ENCODE results near the gene P2RY8.
"Not testable (repeated sequence)": the region's sequence is repeated elsewhere in the genome, so short reads cannot be mapped to it uniquely, and the experiment has no call there.

P2RY8 gene

DNA sequence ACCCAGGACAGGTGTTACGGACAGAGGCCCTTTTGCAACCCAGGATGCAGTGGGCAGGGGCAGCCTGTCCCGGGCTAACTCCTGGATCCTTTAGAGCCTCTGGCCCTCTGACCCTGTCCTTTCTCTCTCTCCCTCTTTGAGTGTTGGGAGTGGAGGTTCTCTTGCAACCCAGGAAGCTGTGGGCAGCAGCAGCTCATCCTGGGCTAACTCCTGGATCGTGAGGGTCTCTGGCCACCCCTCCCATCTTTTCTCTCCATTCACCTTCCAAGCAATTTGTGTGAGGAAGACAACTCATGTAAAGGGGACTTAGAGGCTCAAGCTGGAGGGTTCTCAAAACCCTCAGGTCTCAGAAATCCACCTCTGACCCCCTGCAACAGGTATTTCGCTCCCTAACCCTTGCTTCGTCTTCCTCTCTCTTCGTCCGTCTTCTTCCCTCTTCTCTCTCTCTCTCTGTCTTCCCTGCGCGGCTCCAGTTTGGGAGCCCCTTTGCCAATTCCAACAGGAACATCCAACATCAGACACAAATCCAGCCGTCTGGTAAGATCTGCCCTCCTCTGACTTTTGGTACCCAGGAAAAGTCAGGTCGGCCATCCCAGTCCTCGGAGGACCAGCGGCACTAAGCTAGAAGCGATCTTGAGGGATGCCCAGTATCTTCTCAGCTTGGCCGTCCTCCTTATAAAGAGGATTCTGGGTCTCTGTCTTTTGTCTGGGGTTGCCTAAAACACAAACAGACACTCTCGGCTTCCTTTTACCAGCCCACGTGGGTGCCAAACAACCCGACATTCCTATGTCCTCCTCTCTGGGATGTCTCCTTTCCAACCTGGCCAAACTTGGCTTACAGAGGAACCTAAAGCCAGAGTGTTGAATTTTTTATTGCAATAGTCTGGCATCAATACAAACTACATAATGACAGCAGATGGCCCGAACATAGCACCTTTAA is 92.2 kb downstream of the P2RY8 start:
- no peak for DNase-seq (ENCODE audit: low spot score)

- no peak for DNase-seq (ENCODE audit: low spot score)
Measured at GRCh38 chrX:1443496-1444075, 93.4 kb downstream of the P2RY8 start.

- DNase-seq (ENCODE audit: low spot score), result no peak
Measured at GRCh38 chrX:1442724-1443367, 94.1 kb downstream of the P2RY8 start.

GRCh38 chrX:1442016-1442665 is 94.8 kb downstream of the P2RY8 start:
- DNase-seq (ENCODE audit: low spot score), result no peak

- no peak for DNase-seq (ENCODE audit: low spot score)
Measured at GRCh38 chrX:1440506-1440905, 96.5 kb downstream of the P2RY8 start.

- DNase-seq (ENCODE audit: low spot score), result no peak
Measured at GRCh38 chrX:1435241-1435895, 101.6 kb downstream of the P2RY8 start.

GRCh38 chrX:1434871-1435240 is 102.1 kb downstream of the P2RY8 start:
- DNase-seq (ENCODE audit: low spot score), result no peak

- no peak for DNase-seq (ENCODE audit: low spot score)
Measured at GRCh38 chrX:1433646-1434357, 103.2 kb downstream of the P2RY8 start.

GRCh38 chrX:1430451-1430850 is 106.5 kb downstream of the P2RY8 start:
- no peak for DNase-seq (ENCODE audit: low spot score)

GRCh38 chrX:1427756-1428155 is 109.2 kb downstream of the P2RY8 start:
- no peak for DNase-seq (ENCODE audit: low spot score)

GRCh38 chrX:1426321-1426720 is 110.7 kb downstream of the P2RY8 start:
- DNase-seq (ENCODE audit: low spot score), result not testable (repeated sequence)

DNA sequence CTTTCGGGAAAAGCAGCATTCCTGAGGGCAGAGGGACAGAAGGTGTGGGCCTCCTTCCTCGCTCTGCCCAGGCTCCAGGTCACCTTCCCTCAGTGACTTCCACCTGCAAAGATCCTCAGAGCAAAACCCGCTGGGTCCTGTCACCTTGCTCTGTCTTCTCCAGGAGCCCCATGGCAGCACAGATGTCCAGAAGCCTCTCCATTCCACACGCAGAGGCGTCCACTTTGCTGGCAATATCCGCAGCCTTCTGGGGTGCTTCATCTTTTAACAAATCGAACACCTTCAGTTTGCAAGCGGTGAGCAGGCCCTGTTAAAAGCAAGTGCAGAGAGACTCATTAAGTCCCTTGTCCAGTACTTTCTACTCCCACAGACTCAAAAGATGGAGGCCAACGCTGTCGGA is 111.6 kb downstream of the P2RY8 start:
- DNase-seq (ENCODE audit: low spot score), result no peak

DNA sequence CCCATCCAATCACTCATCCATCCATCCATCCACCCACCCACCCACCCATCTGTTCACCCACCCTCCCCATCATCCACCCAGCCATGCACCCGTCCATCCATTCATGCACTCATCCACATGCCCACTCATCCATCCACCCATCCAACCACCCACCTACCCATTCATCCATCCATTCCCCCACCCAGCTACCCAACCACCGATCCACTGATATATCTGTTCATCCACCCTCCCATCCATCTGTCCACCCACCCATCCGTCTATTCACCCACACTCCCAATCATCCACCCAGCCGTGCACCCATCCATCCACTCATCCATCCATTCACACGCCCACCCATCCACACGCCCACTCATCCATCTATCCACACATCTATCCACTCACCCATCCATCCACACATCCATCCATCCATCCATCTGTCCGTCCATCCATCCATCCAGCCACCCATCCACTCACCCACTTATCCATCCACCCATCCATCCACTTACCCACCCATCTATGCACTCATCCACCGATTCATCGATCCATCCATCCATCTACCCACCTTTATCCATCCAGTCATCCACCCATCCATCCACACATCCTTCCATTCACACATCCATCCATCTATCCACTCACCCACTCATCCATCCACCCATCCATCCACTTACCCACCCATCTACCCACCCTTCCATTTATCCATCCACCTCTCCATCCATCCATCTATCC is 112.7 kb downstream of the P2RY8 start:
- no peak for DNase-seq (ENCODE audit: low spot score)

GRCh38 chrX:1423215-1423614 is 113.8 kb downstream of the P2RY8 start:
- DNase-seq (ENCODE audit: low spot score), result no peak

- DNase-seq (ENCODE audit: low spot score), result no peak
Measured at GRCh38 chrX:1422135-1422465, 114.9 kb downstream of the P2RY8 start.

DNA sequence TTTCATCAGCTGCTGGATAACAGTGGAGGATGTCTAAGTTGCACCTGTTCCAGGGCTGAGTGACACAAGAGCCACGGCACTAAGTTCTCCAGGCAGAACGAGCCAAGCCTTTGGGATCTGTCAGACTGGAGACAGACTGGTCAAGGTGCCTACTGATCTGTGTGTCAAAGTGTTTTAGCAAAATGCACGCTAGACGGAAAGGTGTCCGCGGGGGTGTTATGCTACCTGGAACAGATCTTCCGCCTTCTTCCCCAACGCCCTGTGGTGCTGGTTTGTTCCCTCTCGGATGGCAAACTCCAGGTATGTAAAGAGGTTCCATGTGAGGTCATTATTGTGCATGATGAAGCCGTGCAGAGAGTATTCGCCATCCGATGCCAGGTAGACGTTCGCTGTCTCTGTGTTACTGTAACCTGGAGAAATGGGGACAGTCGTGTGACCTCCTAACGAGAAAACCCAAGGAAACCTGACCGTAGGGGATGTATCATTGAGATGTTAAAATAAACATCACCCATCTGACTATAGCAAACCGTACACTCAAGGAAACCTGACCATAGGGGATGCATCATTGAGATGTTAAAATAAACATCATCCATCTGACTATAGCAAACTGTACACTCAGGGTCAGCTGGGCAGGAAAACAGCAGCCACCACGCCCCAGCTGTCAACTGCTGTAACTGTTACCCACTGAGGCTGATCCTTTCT is 115.4 kb downstream of the P2RY8 start:
- DNase-seq (ENCODE audit: low spot score), result no peak

GRCh38 chrX:1420371-1420770 is 116.6 kb downstream of the P2RY8 start:
- no peak for DNase-seq (ENCODE audit: low spot score)

DNA sequence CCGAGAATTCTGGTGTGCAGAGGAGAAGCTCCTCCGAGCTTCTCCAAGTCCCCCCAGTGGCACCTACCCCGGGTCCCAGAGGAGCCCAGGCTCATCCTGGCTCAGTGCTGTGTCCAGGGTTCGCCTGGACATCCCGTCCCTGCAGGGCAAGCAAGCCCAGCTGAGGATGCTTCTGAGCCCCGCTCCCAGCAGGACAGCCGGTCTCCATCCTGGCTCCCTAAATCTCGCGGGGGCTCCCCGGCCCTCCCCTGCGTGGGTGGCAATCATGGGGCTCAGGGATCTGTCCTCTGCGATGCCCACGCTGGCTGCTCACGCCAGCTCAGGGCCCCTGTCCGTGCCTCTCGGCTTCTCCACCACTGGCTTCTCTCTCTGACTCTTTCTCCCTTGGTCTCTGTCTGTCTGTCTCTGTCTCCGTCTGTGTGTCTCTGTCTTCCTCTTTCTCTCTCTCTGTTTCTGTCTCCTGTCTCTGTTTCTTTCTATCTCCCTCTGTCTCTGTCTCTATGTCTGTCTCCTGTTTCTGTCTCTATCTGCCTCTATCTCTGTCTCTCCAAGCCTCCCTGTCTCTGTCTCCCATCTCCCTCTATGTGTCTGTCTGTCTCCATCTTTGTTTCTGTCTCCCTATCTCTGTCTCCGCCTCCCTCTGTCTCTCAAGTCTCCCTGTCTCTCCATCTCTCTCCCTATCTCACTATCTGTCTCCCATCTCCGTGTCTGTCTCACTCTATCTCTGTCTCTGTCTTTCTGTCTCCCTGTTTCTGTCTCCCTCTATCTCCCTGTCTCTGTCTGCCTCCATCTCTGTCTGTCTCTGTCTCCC is 117.2 kb downstream of the P2RY8 start:
- no peak for DNase-seq (ENCODE audit: low spot score)

- no peak for DNase-seq (ENCODE audit: low spot score)
Measured at GRCh38 chrX:1418901-1419544, 118.0 kb downstream of the P2RY8 start.

Measured in LoVo (cell line).